HG02885 (cell line): ENCODE results near the gene KIAA0513.

ENCODE experiments used
- ATAC-seq: cut with Tn5 transposase; IDR thresholded peaks from one replicate; pipeline ENCODE4 v1.9.1; 2021; ENCODE audit warnings: mild to moderate bottlenecking; ENCODE audit not compliant: unreplicated experiment, poor library complexity

The KIAA0513 gene

GRCh38 chr16:85141491-85142128 lies 114.0 kb downstream of the KIAA0513 start:
- no peak for ATAC-seq

- no peak for ATAC-seq
These were observed 114.5 kb downstream of the KIAA0513 start for GRCh38 chr16:85142129-85142513.

- no peak for ATAC-seq
These were observed 115.2 kb downstream of the KIAA0513 start for GRCh38 chr16:85142771-85143211.
